ENCODE data around the gene SLC26A6.

SLC26A6 gene

DNA sequence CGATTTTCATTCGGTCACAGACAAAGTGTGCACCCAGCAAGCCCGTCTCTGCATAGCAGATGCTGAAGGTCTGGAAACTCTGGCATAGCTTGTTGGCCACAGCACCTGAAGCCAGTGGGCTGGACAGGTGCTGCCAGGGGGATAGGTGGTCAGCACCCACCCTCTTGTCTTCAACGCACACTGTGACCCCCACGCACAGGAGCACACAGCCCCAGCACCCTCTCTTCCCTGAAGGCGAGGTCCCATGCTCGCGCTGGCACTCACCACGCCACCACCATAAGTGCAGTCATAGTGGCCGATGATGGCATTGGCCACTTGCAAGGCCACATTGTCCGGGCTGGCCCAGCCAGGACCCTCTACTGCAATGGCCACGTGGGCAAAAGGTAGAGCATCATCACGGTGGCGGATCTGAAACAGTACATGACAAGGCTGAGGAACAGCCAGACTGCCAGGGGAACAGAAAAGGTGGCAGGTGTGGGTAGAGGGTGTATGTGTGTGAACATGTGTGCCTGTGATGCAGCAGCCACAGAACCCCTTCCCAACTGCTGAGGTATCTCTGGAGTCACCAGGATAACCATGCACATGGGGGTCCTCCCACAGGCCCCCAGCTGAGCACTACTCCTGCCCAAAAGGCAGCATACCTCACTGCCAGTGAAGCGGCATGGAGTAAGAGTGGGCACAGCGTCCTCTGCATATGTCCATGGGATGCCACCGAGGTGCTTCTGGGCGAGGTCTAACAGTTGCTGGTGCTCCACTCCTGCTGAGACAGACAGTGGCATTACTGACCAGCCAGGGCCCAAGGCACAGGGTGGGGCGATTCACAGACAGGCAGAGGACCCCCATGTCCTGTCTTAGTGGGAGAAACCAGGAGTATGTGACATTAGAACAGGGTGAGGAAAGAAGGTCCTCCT, 34.3 kb downstream of the SLC26A6 start:
- H3K9ac ChIP-seq (ENCODE audit: low read depth, low read length) = no peak overlapping the region
- H3K9me3 ChIP-seq (replicated peaks; ENCODE audit: low read length) = no peaks in the 10 kb centered on the region
- H3K27me3 ChIP-seq (ENCODE audit: control insufficient read depth, insufficient read depth, low read length) = no peaks in the 10 kb centered on the region
- no peak overlapping the region for H3K4me3 ChIP-seq (ENCODE audit: low read length)
- peaks cover 88% of the 10 kb centered on the region for H3K36me3 ChIP-seq (ENCODE audit: insufficient read depth, low read length)
- peaks cover 33% of the 10 kb centered on the region for H3K4me1 ChIP-seq (ENCODE audit: control insufficient read depth, insufficient read depth, low read length)
- H3K4me2 ChIP-seq (ENCODE audit: low read length) = no peak overlapping the region

DNA sequence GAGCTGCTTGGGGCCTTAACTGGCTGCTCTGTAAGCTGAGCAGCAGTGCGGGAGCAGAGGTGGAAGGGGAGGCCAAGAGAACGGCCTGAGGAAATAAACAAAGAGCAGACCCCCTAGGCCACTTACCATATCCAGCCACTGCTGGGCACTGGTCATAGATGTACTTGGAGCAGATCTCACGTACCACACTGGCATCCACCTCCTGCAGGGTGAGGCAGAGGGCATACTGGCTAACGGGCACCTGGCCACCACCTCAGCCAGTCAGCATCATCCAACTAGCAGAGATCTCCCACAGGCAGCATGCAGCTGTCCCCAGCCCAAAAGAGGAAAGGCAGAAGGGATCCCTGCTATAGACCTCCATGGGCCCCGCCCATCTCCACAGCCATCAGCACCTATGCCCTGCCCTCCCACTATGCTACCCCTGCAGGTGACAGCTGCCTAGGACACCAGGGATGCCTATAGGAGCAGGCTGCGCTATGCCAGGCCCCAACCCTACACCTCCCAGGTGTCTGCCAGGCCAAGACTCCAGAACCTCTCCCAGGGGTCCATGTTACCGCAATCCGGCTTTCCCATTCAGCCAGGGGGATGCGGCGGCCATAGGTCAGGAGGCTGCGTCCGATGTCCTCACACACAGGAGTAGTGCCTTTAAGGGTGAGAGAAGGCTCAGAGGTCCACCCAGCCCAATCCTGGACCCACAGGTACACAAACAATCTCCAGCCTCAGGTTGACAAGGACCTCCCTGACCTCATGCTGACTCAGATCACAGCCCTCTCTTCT, 35.6 kb downstream of the SLC26A6 start:
- no peak overlapping the region for H3K9ac ChIP-seq (ENCODE audit: low read depth, low read length)
- no peak overlapping the region for H3K4me3 ChIP-seq (ENCODE audit: low read length)
- H3K4me2 ChIP-seq (ENCODE audit: low read length) = no peak overlapping the region
- peaks cover 75% of the 10 kb centered on the region for H3K36me3 ChIP-seq (ENCODE audit: insufficient read depth, low read length)
- no peaks in the 10 kb centered on the region for H3K27me3 ChIP-seq (ENCODE audit: control insufficient read depth, insufficient read depth, low read length)
- H3K9me3 ChIP-seq (replicated peaks; ENCODE audit: low read length) = no peaks in the 10 kb centered on the region
- peaks cover 46% of the 10 kb centered on the region for H3K4me1 ChIP-seq (ENCODE audit: control insufficient read depth, insufficient read depth, low read length)

DNA sequence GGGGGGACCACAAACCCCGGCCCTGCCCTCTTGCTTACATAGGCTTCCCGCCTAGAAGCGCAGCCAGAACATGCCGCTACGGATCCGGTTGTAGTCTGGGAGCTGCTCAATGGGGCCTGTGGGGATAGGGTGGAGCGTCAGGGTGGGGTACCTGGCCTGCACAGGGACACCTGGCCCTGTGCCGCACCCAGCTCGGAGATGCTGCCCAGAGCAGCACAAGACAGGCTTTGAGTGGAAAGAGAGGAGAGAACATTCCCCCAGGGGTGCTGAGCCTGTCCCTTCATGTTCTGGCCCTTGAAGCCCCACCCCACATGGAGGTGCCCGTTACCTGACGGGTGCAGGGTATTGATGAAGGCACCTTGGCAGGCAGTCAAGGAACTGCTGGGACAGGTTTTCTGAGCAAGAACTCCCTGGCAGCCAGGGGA, 36.2 kb downstream of the SLC26A6 start:
- H3K9me3 ChIP-seq (replicated peaks; ENCODE audit: low read length) = no peaks in the 10 kb centered on the region
- H3K4me1 ChIP-seq (ENCODE audit: control insufficient read depth, insufficient read depth, low read length) = peaks cover 52% of the 10 kb centered on the region
- no peaks in the 10 kb centered on the region for H3K27me3 ChIP-seq (ENCODE audit: control insufficient read depth, insufficient read depth, low read length)
- peaks cover 69% of the 10 kb centered on the region for H3K36me3 ChIP-seq (ENCODE audit: insufficient read depth, low read length)
- peak overlapping the region; percentile 22 for H3K9ac ChIP-seq (ENCODE audit: low read depth, low read length)
- peak overlapping the region; percentile 8 for H3K4me3 ChIP-seq (ENCODE audit: low read length)
- H3K4me2 ChIP-seq (ENCODE audit: low read length) = peak overlapping the region; percentile 36

DNA sequence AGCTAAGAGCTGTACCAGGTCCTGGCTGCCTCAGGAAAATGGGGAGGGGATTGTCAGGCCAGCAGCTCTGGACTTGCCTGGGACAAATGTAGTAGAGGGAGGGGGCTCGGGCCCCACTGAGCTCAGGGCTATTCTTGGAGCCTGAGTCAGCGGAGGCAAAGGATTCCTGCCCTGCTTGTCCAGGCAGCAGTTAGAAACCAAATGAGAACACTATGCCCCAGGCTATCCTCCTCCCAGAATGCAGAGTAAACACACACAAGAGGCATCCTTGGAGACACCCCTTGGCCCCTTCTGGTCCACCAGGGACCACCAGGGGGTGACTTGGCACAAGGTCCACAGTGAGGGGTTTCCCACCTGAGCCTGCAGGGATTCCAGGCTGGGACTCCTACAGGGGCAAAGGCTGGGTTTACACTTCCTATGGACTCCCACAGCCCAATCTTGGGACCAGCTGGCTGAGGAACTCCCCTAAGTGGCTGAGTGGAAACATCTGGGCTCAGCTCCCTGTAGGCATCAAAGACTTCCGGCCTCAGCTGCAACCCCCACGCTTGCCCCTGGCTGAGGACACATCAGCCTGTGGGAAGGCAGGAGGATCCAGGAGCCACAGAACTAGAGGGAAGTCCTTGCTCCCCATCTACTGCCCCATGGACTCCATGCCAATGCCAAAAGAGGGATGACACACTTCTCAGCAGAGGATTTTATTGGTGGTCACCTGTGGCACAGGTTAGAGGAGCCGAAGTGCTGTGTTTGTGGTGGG, 36.8 kb downstream of the SLC26A6 start:
- Histone ChIP-seq H3K4me2 (ENCODE audit: low read length) (peak overlapping the region; percentile 36), H3K9me3 (replicated peaks; ENCODE audit: low read length) (no peaks in the 10 kb centered on the region), H3K4me3 (ENCODE audit: low read length) (peak overlapping the region; percentile 8), H3K36me3 (ENCODE audit: insufficient read depth, low read length) (peaks cover 63% of the 10 kb centered on the region), H3K4me1 (ENCODE audit: control insufficient read depth, insufficient read depth, low read length) (peaks cover 53% of the 10 kb centered on the region), H3K27me3 (ENCODE audit: control insufficient read depth, insufficient read depth, low read length) (no peaks in the 10 kb centered on the region), H3K9ac (ENCODE audit: low read depth, low read length) (peak overlapping the region; percentile 22)

DNA sequence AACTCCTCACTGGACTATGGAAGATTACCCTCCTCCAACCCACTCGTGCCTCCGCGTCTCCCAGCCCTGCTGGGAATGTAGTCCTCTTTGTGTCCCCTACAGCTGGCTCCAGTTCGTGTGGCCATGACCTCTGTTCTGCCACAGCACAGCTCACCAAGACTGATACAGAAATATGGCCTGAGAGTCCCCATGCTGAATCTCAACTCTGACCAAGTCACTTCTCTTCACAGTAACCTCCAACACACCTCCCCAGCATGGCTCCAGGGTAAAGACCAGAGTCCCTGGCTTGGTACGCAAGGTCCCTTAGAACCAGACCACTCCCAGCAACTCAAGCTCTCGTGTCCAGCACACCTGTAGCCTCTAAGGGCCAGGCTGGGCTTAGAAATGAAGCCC, 37.9 kb downstream of the SLC26A6 start:
- Histone ChIP-seq H3K4me1 (ENCODE audit: control insufficient read depth, insufficient read depth, low read length) (peaks cover 53% of the 10 kb centered on the region), H3K9ac (ENCODE audit: low read depth, low read length) (no peak overlapping the region), H3K9me3 (replicated peaks; ENCODE audit: low read length) (no peaks in the 10 kb centered on the region), H3K4me2 (ENCODE audit: low read length) (no peak overlapping the region), H3K27me3 (ENCODE audit: control insufficient read depth, insufficient read depth, low read length) (no peaks in the 10 kb centered on the region), H3K36me3 (ENCODE audit: insufficient read depth, low read length) (peaks cover 56% of the 10 kb centered on the region), H3K4me3 (ENCODE audit: low read length) (no peak overlapping the region)

DNA sequence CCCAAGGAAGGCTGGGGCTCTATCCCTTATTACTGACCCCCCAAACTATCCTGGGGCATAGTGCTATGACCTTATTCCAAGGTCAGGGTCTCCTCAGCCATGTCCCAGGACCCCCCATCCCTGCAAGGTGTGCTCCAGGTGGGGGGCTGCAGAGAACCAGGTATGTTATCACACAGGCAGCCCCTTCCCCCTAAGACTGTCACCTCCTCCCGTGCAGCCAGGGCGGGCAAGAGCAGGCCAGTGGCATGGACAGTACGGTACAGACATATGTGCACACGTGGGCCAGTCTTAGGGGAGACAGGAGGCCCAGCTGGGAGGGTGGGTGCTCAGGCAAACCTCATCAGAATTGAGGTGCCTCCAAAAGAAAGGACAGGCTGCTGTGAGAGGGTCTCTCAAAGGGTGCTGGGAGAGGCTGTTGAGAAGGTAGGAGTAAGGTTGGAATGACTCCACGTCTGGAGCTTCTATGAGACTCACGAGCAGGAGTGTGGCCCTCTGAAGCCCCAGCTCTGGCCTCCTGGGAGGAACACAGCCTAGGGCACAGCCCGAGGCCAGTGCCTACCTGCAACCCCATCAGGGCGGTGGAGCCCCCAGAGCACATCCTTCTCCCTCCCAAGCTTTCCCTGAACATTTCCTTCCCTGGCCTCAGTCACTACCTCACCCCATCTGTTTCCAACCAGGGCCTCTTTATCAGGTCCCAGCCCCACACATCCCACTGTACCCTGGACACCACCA, 38.4 kb downstream of the SLC26A6 start:
- Histone ChIP-seq H3K36me3 (ENCODE audit: insufficient read depth, low read length) (peaks cover 53% of the 10 kb centered on the region), H3K9me3 (replicated peaks; ENCODE audit: low read length) (no peaks in the 10 kb centered on the region), H3K4me3 (ENCODE audit: low read length) (no peak overlapping the region), H3K4me1 (ENCODE audit: control insufficient read depth, insufficient read depth, low read length) (peaks cover 53% of the 10 kb centered on the region), H3K27me3 (ENCODE audit: control insufficient read depth, insufficient read depth, low read length) (no peaks in the 10 kb centered on the region), H3K4me2 (ENCODE audit: low read length) (no peak overlapping the region), H3K9ac (ENCODE audit: low read depth, low read length) (no peak overlapping the region)

DNA sequence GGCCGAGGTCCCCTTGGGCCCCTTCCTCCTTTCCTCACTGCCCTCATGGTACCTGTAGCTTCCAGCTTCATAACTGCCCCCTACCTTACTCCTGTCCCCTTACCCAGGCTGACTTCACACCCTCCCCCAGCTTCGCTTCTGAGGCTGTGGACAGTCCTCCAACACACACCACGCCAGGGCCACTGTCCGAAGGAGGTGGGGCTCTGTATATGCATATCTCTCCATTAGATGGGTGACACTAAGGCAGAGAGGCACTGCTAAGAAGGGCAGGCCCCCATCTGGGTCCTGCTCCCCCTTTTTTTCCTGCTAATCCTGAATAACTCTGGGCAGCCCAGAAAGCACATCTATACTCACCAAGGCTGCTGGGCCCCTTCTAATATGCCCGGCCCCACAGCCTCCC, 39.1 kb downstream of the SLC26A6 start:
- Histone ChIP-seq H3K27me3 (ENCODE audit: control insufficient read depth, insufficient read depth, low read length) (no peaks in the 10 kb centered on the region), H3K4me2 (ENCODE audit: low read length) (peak overlapping the region; percentile 92), H3K9ac (ENCODE audit: low read depth, low read length) (peak overlapping the region; percentile 1), H3K36me3 (ENCODE audit: insufficient read depth, low read length) (peaks cover 46% of the 10 kb centered on the region), H3K9me3 (replicated peaks; ENCODE audit: low read length) (no peaks in the 10 kb centered on the region), H3K4me1 (ENCODE audit: control insufficient read depth, insufficient read depth, low read length) (peaks cover 53% of the 10 kb centered on the region), H3K4me3 (ENCODE audit: low read length) (no peak overlapping the region)

DNA sequence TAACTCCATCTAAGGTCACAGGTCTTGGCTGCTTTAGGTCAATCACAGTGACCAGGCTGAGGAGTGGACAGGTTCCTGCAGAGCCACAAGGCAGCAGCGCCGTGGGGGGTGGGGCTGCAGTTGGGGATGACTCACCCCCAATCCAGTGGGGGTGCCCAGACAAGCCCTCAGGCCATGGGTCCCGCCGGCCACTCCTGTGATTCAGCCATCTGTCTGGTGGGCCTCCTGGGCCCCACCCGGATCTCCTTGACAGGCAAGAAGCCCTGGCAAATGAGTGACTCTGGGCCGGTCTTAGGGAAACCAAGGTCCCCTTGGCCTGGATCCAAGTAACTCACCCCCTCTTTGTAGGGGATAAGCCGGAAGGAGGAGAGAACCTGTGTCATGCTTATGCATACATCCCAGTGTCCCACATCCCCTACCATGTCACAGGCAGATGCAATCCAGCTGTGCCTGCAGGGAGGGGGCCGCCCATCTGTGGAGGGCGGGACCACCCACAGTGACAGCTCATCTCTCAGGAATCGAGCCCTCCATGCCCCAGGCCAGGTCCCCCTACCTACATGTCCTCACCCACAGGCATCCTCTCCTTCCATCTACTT, 39.6 kb downstream of the SLC26A6 start:
- peaks cover 41% of the 10 kb centered on the region for H3K36me3 ChIP-seq (ENCODE audit: insufficient read depth, low read length)
- peak overlapping the region; percentile 1 for H3K9ac ChIP-seq (ENCODE audit: low read depth, low read length)
- peaks cover 53% of the 10 kb centered on the region for H3K4me1 ChIP-seq (ENCODE audit: control insufficient read depth, insufficient read depth, low read length)
- H3K4me2 ChIP-seq (ENCODE audit: low read length) = peak overlapping the region; percentile 92
- peak overlapping the region; percentile 66 for H3K4me3 ChIP-seq (ENCODE audit: low read length)
- H3K27me3 ChIP-seq (ENCODE audit: control insufficient read depth, insufficient read depth, low read length) = no peaks in the 10 kb centered on the region
- H3K9me3 ChIP-seq (replicated peaks; ENCODE audit: low read length) = no peaks in the 10 kb centered on the region

DNA sequence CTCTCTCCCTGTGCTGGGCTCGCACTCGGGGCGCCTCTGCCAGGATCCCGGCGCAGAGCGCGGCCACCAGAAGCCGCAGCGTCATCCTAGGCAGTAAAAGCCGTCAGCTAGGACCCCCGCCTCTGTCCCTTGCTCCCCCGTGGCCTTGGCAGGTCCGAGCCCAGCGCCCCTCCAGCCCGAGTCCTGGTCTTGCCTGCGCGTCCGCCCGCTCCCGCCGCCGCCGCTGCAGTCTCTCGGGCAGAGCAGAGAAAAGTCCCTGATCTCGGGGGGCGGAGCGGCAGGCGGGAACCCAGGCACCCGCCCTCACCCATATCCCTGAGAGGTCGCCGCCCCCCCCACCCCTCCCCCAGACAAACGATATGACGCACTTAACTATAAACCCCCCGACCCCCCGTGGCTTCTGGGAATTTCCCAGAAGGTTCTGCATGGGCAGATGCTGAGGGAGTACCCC, 40.2 kb downstream of the SLC26A6 start, which contains the start of gene COL7A1:
Gene COL7A1, minus strand, starts transcription at position 255 of the 451 bp plus-strand sequence. Its CDS starts 170 bp downstream, at position 85.
- H3K27me3 ChIP-seq (ENCODE audit: control insufficient read depth, insufficient read depth, low read length) = no peaks in the 10 kb centered on the region
- H3K4me1 ChIP-seq (ENCODE audit: control insufficient read depth, insufficient read depth, low read length) = peaks cover 53% of the 10 kb centered on the region
- peak within 1 kb of the TSS; percentile 66 for H3K4me3 ChIP-seq (ENCODE audit: low read length)
- peaks cover 35% of the 10 kb centered on the region for H3K36me3 ChIP-seq (ENCODE audit: insufficient read depth, low read length)
- peak within 1 kb of the TSS; percentile 92 for H3K4me2 ChIP-seq (ENCODE audit: low read length)
- H3K9ac ChIP-seq (ENCODE audit: low read depth, low read length) = peak within 1 kb of the TSS; percentile 66
- H3K9me3 ChIP-seq (replicated peaks; ENCODE audit: low read length) = no peaks in the 10 kb centered on the region

DNA sequence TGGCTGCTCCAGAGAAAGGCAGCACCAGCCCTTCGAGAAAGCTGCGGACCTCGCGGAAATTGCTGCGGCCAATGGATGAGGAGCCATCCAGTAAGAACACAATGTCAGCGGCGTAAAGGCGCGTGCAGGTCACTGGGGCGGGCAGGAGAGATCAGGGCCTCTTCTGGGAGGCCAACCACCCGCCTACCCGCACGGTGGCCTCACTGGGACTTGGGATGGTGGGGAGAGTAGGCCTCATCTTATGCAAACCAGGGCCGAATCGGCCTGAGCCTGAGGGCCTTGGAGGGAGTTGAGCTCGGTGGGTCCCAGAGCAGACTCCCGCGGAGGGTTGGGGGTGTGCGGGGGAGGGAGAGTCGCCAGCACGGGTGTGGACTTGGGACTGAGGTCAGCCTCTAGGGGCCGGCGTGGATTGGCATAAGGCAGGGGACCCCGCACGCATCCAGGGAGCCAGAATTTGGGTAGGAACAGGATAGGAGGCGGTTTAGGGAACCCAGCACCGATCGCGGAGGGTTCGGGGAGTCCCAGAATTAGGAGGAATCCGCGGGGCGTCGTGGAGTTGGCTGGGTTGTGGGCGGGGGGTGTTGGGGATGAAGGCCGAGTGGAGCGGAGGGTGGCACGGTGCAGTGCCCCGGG, 40.7 kb downstream of the SLC26A6 start:
- peak overlapping the region; percentile 92 for H3K4me2 ChIP-seq (ENCODE audit: low read length)
- no peaks in the 10 kb centered on the region for H3K27me3 ChIP-seq (ENCODE audit: control insufficient read depth, insufficient read depth, low read length)
- H3K9me3 ChIP-seq (replicated peaks; ENCODE audit: low read length) = no peaks in the 10 kb centered on the region
- peaks cover 30% of the 10 kb centered on the region for H3K36me3 ChIP-seq (ENCODE audit: insufficient read depth, low read length)
- H3K4me3 ChIP-seq (ENCODE audit: low read length) = peak overlapping the region; percentile 66
- peaks cover 48% of the 10 kb centered on the region for H3K4me1 ChIP-seq (ENCODE audit: control insufficient read depth, insufficient read depth, low read length)
- H3K9ac ChIP-seq (ENCODE audit: low read depth, low read length) = peak overlapping the region; percentile 66
